ENCODE measurements around the gene PSAT1. TPM values are rescaled to one million over a fixed set of nuclear protein-coding genes. Genes with fewer than 3 reads are reported as not detected.

PSAT1 gene
- total RNA-seq, 1 experiment from 2014 or later: 69.5 TPM

GRCh38 chr9:78253285-78253684, 43.6 kb upstream of the PSAT1 start:
- BruUV-seq (replicated peaks): no TSS peak
- CTCF ChIA-PET: no interaction called here
- intact Hi-C loops (cut with micrococcal nuclease; ENCODE audit: unreplicated experiment): no loop called here

DNA sequence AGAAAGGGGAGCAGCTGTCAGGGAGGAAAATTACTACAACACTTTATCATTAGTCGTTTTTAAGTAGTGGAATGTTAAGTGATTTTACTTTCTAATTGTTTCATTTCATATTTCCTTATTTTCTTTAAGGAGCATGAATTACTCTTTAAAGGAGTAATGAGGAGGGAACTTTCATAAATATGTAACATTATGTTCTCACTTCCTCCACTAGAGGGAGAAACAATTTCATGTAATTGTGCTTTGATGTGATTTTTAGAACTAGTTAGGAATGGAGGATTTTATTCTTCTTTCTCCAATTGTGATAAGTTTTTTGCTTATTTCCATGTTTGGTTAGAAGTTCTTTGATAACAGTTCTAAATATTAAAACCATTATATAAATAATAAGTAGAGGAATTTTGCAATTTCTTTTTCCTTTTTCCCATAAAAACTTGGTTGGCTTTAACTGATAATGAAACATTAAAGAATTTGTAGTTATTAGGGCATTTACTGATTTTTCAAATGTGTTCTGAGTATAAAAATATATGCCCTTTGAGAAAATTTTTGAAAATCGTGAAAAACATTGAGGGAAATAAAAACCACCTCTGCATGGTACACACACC, 35.4 kb upstream of the PSAT1 start:
- Mint-ChIP-seq H3K4me1 (ENCODE audit: low read depth, unreplicated experiment) (no peaks in the 10 kb centered on the region), H3K27me3 (ENCODE audit: unreplicated experiment) (no peaks in the 10 kb centered on the region), H3K4me3 (ENCODE audit: low read depth, unreplicated experiment) (no peak overlapping the region), H3K36me3 (ENCODE audit: insufficient read depth, unreplicated experiment) (no peaks in the 10 kb centered on the region), H3K27ac (ENCODE audit: unreplicated experiment) (no peak overlapping the region), H3K9me3 (ENCODE audit: low read depth, unreplicated experiment) (no peaks in the 10 kb centered on the region)
- no peak for TF ChIP-seq CTCF (IDR thresholded peaks at IDR 0.05; ENCODE audit: unreplicated experiment)
- BruUV-seq (replicated peaks): no TSS peak
- DNase-seq: no peak
- intact Hi-C loops (cut with micrococcal nuclease; ENCODE audit: unreplicated experiment): loop anchor here (1.0 kb wide), 1 partner anchor 108 kb away; no protein-coding TSS in a partner anchor
- CTCF ChIA-PET: no interaction called here

More at GRCh38 chr9:78253285-78253684, 43.6 kb upstream of the PSAT1 start:
- Mint-ChIP-seq H3K27me3 (ENCODE audit: unreplicated experiment) (no peaks in the 10 kb centered on the region), H3K4me1 (ENCODE audit: low read depth, unreplicated experiment) (no peaks in the 10 kb centered on the region), H3K4me3 (ENCODE audit: low read depth, unreplicated experiment) (no peak overlapping the region), H3K9me3 (ENCODE audit: low read depth, unreplicated experiment) (no peaks in the 10 kb centered on the region), H3K27ac (ENCODE audit: unreplicated experiment) (no peak overlapping the region), H3K36me3 (ENCODE audit: insufficient read depth, unreplicated experiment) (no peaks in the 10 kb centered on the region)
- no peak for DNase-seq
- no peak for TF ChIP-seq CTCF (IDR thresholded peaks at IDR 0.05; ENCODE audit: unreplicated experiment)

- Mint-ChIP-seq H3K4me3 (ENCODE audit: low read depth, unreplicated experiment) (no peak overlapping the region), H3K27me3 (ENCODE audit: unreplicated experiment) (no peaks in the 10 kb centered on the region), H3K36me3 (ENCODE audit: insufficient read depth, unreplicated experiment) (peaks cover under 1% of the 10 kb centered on the region), H3K27ac (ENCODE audit: unreplicated experiment) (no peak overlapping the region), H3K4me1 (ENCODE audit: low read depth, unreplicated experiment) (no peaks in the 10 kb centered on the region), H3K9me3 (ENCODE audit: low read depth, unreplicated experiment) (no peaks in the 10 kb centered on the region)
- no TSS peak for BruUV-seq (replicated peaks)
- no peak for TF ChIP-seq CTCF (IDR thresholded peaks at IDR 0.05; ENCODE audit: unreplicated experiment)
- DNase-seq: no peak
- CTCF ChIA-PET: no interaction called here
- intact Hi-C loops (cut with micrococcal nuclease; ENCODE audit: unreplicated experiment): no loop called here
These were observed 34.3 kb upstream of the PSAT1 start for GRCh38 chr9:78262655-78263054.

- CTCF ChIA-PET: no interaction called here
These were observed 29.0 kb upstream of the PSAT1 start for GRCh38 chr9:78267889-78268288.

More at GRCh38 chr9:78267889-78268288, 29.0 kb upstream of the PSAT1 start:
- Mint-ChIP-seq H3K4me3 (ENCODE audit: low read depth, unreplicated experiment) (no peak overlapping the region), H3K36me3 (ENCODE audit: insufficient read depth, unreplicated experiment) (peaks cover 5% of the 10 kb centered on the region), H3K27me3 (ENCODE audit: unreplicated experiment) (no peaks in the 10 kb centered on the region), H3K4me1 (ENCODE audit: low read depth, unreplicated experiment) (no peaks in the 10 kb centered on the region), H3K27ac (ENCODE audit: unreplicated experiment) (no peak overlapping the region), H3K9me3 (ENCODE audit: low read depth, unreplicated experiment) (no peaks in the 10 kb centered on the region)
- intact Hi-C loops (cut with micrococcal nuclease; ENCODE audit: unreplicated experiment): no loop called here
- no peak for TF ChIP-seq CTCF (IDR thresholded peaks at IDR 0.05; ENCODE audit: unreplicated experiment)
- no TSS peak for BruUV-seq (replicated peaks)
- no peak for DNase-seq

Measured in Calu3 (cell line).